SK-N-SH (cell line): Measurements from ENCODE around the gene ITGA6. TPM values are rescaled to one million over a fixed set of nuclear protein-coding genes. Genes with fewer than 3 reads are reported as not detected.

Experiments
- CTCF ChIA-PET: fragments of 300-600, 350-600 bp; formaldehyde crosslinking; extraction: SDS; loops from one replicate; lab custom pipeline; 2021; lab: Yijun Ruan, JAX
- POLR2A ChIA-PET: fragments of 350-600 bp; sonication (Branson Sonifier 250); formaldehyde crosslinking; extraction: SDS; loops from one replicate; lab custom pipeline; 2020; ENCODE audit warnings: antibody characterized with exemption, inconsistent platforms; lab: Yijun Ruan, JAX
- DNase-seq: peaks from one replicate; pipeline ENCODE4 v3.0.0; 2012
- H2AFZ ChIP-seq: fragments of 200-600 bp; sonication (generic); 2 replicates; pipeline ENCODE4 v1.8.1; 2016; ENCODE audit warnings: antibody characterized with exemption, mild to moderate bottlenecking, low read depth
- H3F3A ChIP-seq: fragments of 200-600 bp; sonication (generic); replicated peaks from 2 replicates; pipeline ENCODE3; 2016; ENCODE audit warnings: antibody characterized with exemption, mild to moderate bottlenecking; ENCODE audit not compliant: insufficient read depth
- H3K27ac ChIP-seq, 2 experiments: fragments of 200-500 bp in 1 of 2; fragments of 200-600 bp in 1 of 2; sonication (Bioruptor generic) in 1 of 2; sonication (generic), shearing (Covaris generic) in 1 of 2; 2 replicates each; pipeline versions ENCODE4 v1.5.1 to v1.6.1; 2014 to 2016; ENCODE audit warnings: low read depth in 2 of 2, inconsistent platforms in 1 of 2, low read length in 1 of 2, mild to moderate bottlenecking in 1 of 2, mixed read lengths in 1 of 2
- H3K27me3 ChIP-seq: fragments of 200-600 bp; sonication (generic), shearing (Covaris generic); 2 replicates; pipeline ENCODE4 v1.6.1; 2016; ENCODE audit warnings: mixed run types; ENCODE audit not compliant: insufficient read depth
- H3K36me3 ChIP-seq, 2 experiments: fragments of 200-500 bp in 1 of 2; fragments of 200-600 bp in 1 of 2; sonication (Bioruptor generic) in 1 of 2; sonication (generic) in 1 of 2; replicated peaks in 1 of 2; 2 replicates each; pipeline versions ENCODE3 to v1.5.1; 2014 to 2016; ENCODE audit warnings: low read length in 1 of 2, mild to moderate bottlenecking in 1 of 2; ENCODE audit not compliant: insufficient read depth in 2 of 2, control insufficient read depth in 1 of 2
- H3K4me1 ChIP-seq, 2 experiments: fragments of 200-500 bp in 1 of 2; fragments of 200-600 bp in 1 of 2; sonication (Bioruptor generic) in 1 of 2; sonication (generic), shearing (Covaris generic) in 1 of 2; 2 replicates each; pipeline versions ENCODE4 v1.5.1 to v1.6.1; 2014 to 2016; ENCODE audit warnings: low read depth in 1 of 2, low read length in 1 of 2, mixed run types in 1 of 2; ENCODE audit not compliant: insufficient read depth in 2 of 2, control insufficient read depth in 1 of 2
- H3K4me2 ChIP-seq: fragments of 200-600 bp; sonication (generic), shearing (Covaris generic); 2 replicates; pipeline ENCODE4 v1.6.1; 2017; ENCODE audit warnings: mixed run types
- H3K4me3 ChIP-seq, 2 experiments: fragments of 200-500 bp in 1 of 2; fragments of 200-600 bp in 1 of 2; sonication (Bioruptor generic) in 1 of 2; sonication (generic), shearing (Covaris generic) in 1 of 2; 2 replicates each; pipeline versions ENCODE4 v1.5.1 to v1.8.1; 2014 to 2016; ENCODE audit warnings: low read depth in 2 of 2, inconsistent platforms in 1 of 2, low read length in 1 of 2, mild to moderate bottlenecking in 1 of 2, mixed read lengths in 1 of 2, moderate library complexity in 1 of 2
- H3K79me2 ChIP-seq: fragments of 200-600 bp; sonication (generic); 2 replicates; pipeline ENCODE4 v1.8.1; 2017; ENCODE audit warnings: mild to moderate bottlenecking; ENCODE audit not compliant: insufficient read depth
- H3K9ac ChIP-seq: fragments of 200-600 bp; sonication (generic); 2 replicates; pipeline ENCODE4 v1.6.1; 2017; ENCODE audit warnings: mixed run types
- H3K9me2 ChIP-seq: fragments of 200-600 bp; sonication (generic); 2 replicates; pipeline ENCODE4 v1.6.1; 2017; ENCODE audit warnings: mixed run types
- H3K9me3 ChIP-seq: fragments of 200-600 bp; sonication (generic); 2 replicates; pipeline ENCODE4 v1.6.1; 2017; ENCODE audit warnings: mixed run types, mild to moderate bottlenecking, moderate library complexity
- H4K20me1 ChIP-seq: fragments of 200-600 bp; sonication (generic); 2 replicates; pipeline ENCODE4 v1.6.1; 2017; ENCODE audit warnings: mild to moderate bottlenecking, mixed run types; ENCODE audit not compliant: insufficient read depth
- EP300 ChIP-seq, 2 experiments: IDR thresholded peaks; 2 replicates each; pipeline versions ENCODE4 v1.4.0 to v1.6.1; 2012; ENCODE audit warnings: borderline replicate concordance in 1 of 2, low read depth in 1 of 2, low read length in 1 of 2
- EZH2phosphoT487 ChIP-seq: fragments of 200-600 bp; sonication (generic); IDR thresholded peaks from 2 replicates; pipeline ENCODE4 v1.6.1; 2017; ENCODE audit warnings: low read depth, mixed run types, mild to moderate bottlenecking, antibody characterized with exemption, moderate library complexity, borderline replicate concordance
- FOSL2 ChIP-seq: IDR thresholded peaks from 2 replicates; pipeline ENCODE4 v1.4.0; 2012; ENCODE audit warnings: low read depth, mild to moderate bottlenecking, moderate library complexity, borderline replicate concordance
- FOXJ3 ChIP-seq: sonication (generic); formaldehyde crosslinking; IDR thresholded peaks from 2 replicates; pipeline ENCODE4 v1.5.1; 2020; ENCODE audit warnings: mild to moderate bottlenecking, missing genetic modification reagents
- FOXM1 ChIP-seq: IDR thresholded peaks from 2 replicates; pipeline ENCODE4 v1.4.0; 2012; ENCODE audit warnings: low read depth, mild to moderate bottlenecking
- GABPA ChIP-seq: IDR thresholded peaks from 2 replicates; pipeline ENCODE4 v1.4.0; 2012; ENCODE audit warnings: low read depth, mild to moderate bottlenecking
- MEF2A ChIP-seq: IDR thresholded peaks from 2 replicates; pipeline ENCODE4 v1.4.0; 2012; ENCODE audit warnings: low read depth, borderline replicate concordance
- NFIC ChIP-seq: IDR thresholded peaks from 2 replicates; pipeline ENCODE4 v1.4.0; 2012; ENCODE audit warnings: borderline replicate concordance
- RCOR1 ChIP-seq: fragments of 150-350 bp; IDR thresholded peaks from 2 replicates; pipeline ENCODE4 v1.6.1; 2017; ENCODE audit warnings: antibody characterized with exemption, low read length
- SIN3A ChIP-seq: IDR thresholded peaks from 2 replicates; pipeline ENCODE4 v1.6.1; 2012; ENCODE audit warnings: low read depth, mild to moderate bottlenecking, low read length, moderate library complexity, borderline replicate concordance
- SMC3 ChIP-seq: IDR thresholded peaks from 2 replicates; pipeline ENCODE4 v1.6.1; 2012; ENCODE audit warnings: low read depth, low read length, improper control_type of control experiment
- TCF12 ChIP-seq: IDR thresholded peaks from 2 replicates; pipeline ENCODE4 v1.4.0; 2012
- TEAD4 ChIP-seq: IDR thresholded peaks from 2 replicates; pipeline ENCODE4 v1.4.0; 2012; ENCODE audit warnings: mild to moderate bottlenecking, borderline replicate concordance; ENCODE audit not compliant: insufficient read depth
- YY1 ChIP-seq: IDR thresholded peaks from 2 replicates; pipeline ENCODE4 v1.4.0; 2012; ENCODE audit warnings: low read depth, mild to moderate bottlenecking
- WGBS: methylation state at CpG from one replicate; pipeline ENCODE4 v1.1.6; 2017; ENCODE audit warnings: low lambda C conversion rate; 5-methylcytosine and 5-hydroxymethylcytosine counted together
- polyA plus RNA-seq, 3 experiments: library from polyadenylated mRNA; depleted of rRNA; stranded (reverse); fragments of >200 nt; gene quantifications; 2 replicates each; pipeline ENCODE4 v1.2.3, GENCODE V29; 2012
- TF ChIP-seq, protein P1 (sequence below): IDR thresholded peaks from 2 replicates; pipeline ENCODE4 v1.4.0; 2012; ENCODE audit warnings: low read depth, borderline replicate concordance
- TF ChIP-seq, protein P2 (sequence below): IDR thresholded peaks from 2 replicates; pipeline ENCODE4 v1.6.1; 2012; ENCODE audit warnings: mild to moderate bottlenecking, low read depth, low read length, moderate library complexity
- TF ChIP-seq, protein P3 (sequence below): IDR thresholded peaks from 2 replicates; pipeline ENCODE4; 2012
- TF ChIP-seq, protein P4 (sequence below): fragments of 150-350 bp; IDR thresholded peaks from 2 replicates; pipeline ENCODE4 v1.6.1; 2017; ENCODE audit warnings: antibody characterized with exemption, low read length, low read depth, borderline replicate concordance

ITGA6 gene
- polyA plus RNA-seq, 1 of the 3 experiments (the other 2 are of a cell fraction) = 26.0 TPM

DNA sequence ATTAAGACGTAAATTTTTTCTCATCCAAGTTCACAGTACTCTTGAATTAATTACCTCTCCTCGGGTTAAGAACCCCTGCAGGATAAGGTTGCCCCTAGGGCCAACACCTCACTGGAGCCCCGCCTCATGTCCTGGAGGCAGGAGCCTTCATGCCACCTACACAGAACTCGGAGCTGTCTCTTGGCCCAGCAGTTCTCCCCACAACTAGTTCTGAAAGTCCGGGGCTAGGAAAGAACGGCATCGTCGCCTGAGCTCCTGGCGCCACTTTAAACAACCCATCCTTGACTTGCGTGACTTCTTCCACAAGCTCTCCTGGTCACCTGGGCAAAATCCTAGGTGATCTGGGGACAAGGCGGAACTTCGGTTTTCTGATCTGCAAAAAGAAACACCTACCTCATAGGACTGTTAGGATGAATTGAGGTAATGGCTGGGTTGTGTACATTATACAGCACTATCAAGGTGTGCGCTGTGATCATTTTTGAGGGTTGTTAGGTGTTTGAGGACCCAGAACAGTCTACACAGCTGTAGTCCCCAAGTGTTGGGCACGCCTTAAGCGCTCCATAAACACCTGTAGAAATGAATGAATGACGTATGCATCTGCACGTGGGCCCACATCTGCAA lies 641 bp upstream of the ITGA6 start:
- H3K27me3 ChIP-seq = no peaks in the 10 kb centered on the region
- no peaks in the 10 kb centered on the region for H3F3A ChIP-seq
- ChIA-PET CTCF (interaction anchor here (1.2 to 4.1 kb wide), 4 partner anchors 13 to 254 kb away, joined by 3 to 30 read pairs (median 6); no protein-coding TSS in a partner anchor), POLR2A (no interaction called here)
- peak overlapping the region; percentile 86; the same call in 1 of the 2 replicates for H2AFZ ChIP-seq
- H3K4me2 ChIP-seq = peak overlapping the region; percentile 72
- no peaks in the 10 kb centered on the region for H3K9me3 ChIP-seq
- WGBS = 70% methylated on average over 17 of the region's 17 CpGs
- H3K9me2 ChIP-seq = no peaks in the 10 kb centered on the region
- no peaks in the 10 kb centered on the region for H3K36me3 ChIP-seq
- H3K4me3 ChIP-seq = peak overlapping the region; percentile 85 to 88
- DNase-seq = no peak
- TF ChIP-seq FOXM1 (no peak), EP300 (IDR thresholded peaks at IDR 0.05; ENCODE audit: borderline replicate concordance in 1 of 2, low read depth in 1 of 2, low read length in 1 of 2) (no peak), YY1 (no peak), NFIC (no peak), FOSL2 (no peak), TCF12 (no peak), SIN3A (no peak), TEAD4 (no peak), GABPA (no peak), FOXJ3 (no peak), MEF2A (no peak), SMC3 (no peak), EZH2phosphoT487 (no peak), RCOR1 (no peak)
- TF ChIP-seq, protein P1, sequence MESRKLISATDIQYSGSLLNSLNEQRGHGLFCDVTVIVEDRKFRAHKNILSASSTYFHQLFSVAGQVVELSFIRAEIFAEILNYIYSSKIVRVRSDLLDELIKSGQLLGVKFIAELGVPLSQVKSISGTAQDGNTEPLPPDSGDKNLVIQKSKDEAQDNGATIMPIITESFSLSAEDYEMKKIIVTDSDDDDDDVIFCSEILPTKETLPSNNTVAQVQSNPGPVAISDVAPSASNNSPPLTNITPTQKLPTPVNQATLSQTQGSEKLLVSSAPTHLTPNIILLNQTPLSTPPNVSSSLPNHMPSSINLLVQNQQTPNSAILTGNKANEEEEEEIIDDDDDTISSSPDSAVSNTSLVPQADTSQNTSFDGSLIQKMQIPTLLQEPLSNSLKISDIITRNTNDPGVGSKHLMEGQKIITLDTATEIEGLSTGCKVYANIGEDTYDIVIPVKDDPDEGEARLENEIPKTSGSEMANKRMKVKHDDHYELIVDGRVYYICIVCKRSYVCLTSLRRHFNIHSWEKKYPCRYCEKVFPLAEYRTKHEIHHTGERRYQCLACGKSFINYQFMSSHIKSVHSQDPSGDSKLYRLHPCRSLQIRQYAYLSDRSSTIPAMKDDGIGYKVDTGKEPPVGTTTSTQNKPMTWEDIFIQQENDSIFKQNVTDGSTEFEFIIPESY = no peak
- TF ChIP-seq, protein P2, sequence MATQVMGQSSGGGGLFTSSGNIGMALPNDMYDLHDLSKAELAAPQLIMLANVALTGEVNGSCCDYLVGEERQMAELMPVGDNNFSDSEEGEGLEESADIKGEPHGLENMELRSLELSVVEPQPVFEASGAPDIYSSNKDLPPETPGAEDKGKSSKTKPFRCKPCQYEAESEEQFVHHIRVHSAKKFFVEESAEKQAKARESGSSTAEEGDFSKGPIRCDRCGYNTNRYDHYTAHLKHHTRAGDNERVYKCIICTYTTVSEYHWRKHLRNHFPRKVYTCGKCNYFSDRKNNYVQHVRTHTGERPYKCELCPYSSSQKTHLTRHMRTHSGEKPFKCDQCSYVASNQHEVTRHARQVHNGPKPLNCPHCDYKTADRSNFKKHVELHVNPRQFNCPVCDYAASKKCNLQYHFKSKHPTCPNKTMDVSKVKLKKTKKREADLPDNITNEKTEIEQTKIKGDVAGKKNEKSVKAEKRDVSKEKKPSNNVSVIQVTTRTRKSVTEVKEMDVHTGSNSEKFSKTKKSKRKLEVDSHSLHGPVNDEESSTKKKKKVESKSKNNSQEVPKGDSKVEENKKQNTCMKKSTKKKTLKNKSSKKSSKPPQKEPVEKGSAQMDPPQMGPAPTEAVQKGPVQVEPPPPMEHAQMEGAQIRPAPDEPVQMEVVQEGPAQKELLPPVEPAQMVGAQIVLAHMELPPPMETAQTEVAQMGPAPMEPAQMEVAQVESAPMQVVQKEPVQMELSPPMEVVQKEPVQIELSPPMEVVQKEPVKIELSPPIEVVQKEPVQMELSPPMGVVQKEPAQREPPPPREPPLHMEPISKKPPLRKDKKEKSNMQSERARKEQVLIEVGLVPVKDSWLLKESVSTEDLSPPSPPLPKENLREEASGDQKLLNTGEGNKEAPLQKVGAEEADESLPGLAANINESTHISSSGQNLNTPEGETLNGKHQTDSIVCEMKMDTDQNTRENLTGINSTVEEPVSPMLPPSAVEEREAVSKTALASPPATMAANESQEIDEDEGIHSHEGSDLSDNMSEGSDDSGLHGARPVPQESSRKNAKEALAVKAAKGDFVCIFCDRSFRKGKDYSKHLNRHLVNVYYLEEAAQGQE = no peak
- TF ChIP-seq, protein P3, sequence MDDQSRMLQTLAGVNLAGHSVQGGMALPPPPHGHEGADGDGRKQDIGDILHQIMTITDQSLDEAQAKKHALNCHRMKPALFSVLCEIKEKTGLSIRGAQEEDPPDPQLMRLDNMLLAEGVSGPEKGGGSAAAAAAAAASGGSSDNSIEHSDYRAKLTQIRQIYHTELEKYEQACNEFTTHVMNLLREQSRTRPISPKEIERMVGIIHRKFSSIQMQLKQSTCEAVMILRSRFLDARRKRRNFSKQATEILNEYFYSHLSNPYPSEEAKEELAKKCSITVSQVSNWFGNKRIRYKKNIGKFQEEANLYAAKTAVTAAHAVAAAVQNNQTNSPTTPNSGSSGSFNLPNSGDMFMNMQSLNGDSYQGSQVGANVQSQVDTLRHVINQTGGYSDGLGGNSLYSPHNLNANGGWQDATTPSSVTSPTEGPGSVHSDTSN = no peak
- TF ChIP-seq, protein P4, sequence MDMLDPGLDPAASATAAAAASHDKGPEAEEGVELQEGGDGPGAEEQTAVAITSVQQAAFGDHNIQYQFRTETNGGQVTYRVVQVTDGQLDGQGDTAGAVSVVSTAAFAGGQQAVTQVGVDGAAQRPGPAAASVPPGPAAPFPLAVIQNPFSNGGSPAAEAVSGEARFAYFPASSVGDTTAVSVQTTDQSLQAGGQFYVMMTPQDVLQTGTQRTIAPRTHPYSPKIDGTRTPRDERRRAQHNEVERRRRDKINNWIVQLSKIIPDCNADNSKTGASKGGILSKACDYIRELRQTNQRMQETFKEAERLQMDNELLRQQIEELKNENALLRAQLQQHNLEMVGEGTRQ = no peak
- peak overlapping the region; percentile 70; the same call in 1 of the 2 replicates for H3K9ac ChIP-seq
- H3K4me1 ChIP-seq = peaks cover 7 to 18% of the 10 kb centered on the region in 2 experiments; a peak in 2 of 4 replicates
- peaks cover 16% of the 10 kb centered on the region for H4K20me1 ChIP-seq
- no peak overlapping the region for H3K27ac ChIP-seq
- peaks cover 49% of the 10 kb centered on the region for H3K79me2 ChIP-seq
